ENCODE measurements around the gene ANKEF1.
"Not testable (repeated sequence)": the region's sequence is repeated elsewhere in the genome, so short reads cannot be mapped to it uniquely, and the experiment has no call there.

Gene ANKEF1

DNA sequence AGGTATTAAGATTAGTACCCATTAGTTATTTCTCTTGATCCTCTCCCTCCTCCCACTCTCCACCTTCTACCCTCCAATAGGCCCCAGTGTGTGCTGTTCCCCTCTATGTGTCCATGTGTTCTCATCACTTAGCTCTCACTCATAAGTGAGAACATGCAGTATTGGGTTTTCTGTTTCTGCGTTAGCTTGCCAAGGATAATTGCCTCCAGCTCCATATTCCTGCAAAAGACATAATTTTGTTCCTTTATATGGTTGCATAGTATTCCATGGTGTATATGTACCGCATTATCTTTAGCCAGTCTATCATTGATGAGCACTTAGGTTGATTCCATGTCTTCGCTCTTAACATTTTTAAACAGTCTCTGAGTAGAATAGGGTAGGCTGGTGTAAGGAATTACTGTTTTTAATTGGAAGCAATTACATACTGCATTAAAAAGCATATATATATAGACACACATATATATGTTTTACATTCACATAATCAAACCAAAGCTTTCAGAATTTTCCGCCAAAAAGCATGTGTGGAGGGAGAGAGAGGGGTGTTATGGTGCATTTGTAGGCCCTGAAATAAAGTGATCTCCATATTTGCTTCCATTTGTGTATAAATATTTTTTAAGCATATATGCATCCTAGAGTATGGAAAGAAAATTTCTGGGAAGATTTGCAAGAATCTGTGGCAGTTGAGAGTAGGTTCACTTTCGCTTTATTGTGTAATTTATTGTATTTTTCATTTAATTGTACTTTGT, 709 bp upstream of the ANKEF1 start:
- no peak for DNase-seq

GRCh38 chr20:10036321-10036720, 1.5 kb downstream of the ANKEF1 start:
- DNase-seq = not testable (repeated sequence)

DNA sequence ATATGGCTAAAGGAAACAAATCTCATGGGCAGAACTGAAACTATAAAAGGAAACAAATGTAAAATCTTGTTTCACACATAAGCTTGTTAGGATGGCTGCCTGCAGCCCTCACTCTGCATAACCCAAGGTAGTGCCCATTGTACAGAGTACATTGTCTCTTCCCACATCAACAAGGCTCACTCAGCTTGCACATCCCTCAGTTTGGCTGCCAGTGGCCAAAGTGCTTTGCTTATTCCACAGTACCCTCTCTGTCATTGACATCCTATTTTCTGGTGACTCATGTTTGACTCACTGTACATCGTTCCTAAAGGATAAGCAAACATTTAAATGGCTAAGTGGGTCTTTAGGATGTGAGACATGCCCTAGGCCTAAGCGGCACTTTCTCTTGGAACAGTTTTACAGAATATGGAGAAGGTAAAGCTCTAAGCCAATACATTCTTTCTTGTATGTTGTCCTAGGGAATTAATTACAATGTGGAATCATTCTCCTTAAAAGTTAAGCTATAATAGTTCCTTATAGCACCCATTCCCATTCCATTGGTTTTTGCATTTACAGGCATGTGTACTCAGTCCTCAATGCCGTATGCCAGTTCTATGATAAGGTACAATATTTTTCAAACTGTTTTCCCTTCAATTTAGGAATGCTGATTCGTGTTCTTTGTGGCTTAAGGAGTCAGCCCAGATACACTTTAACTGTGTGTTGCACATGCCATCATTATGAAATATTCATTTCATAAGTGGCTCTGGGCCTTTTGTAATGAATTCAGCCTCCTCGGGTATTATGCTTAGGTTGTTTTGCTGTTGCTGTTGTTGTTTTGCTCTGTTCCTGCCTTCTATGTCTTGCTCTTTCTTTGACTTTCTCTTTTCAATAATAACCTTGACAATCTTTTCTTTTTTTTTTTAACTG, 5.5 kb downstream of the ANKEF1 start:
- DNase-seq = no peak

DNA sequence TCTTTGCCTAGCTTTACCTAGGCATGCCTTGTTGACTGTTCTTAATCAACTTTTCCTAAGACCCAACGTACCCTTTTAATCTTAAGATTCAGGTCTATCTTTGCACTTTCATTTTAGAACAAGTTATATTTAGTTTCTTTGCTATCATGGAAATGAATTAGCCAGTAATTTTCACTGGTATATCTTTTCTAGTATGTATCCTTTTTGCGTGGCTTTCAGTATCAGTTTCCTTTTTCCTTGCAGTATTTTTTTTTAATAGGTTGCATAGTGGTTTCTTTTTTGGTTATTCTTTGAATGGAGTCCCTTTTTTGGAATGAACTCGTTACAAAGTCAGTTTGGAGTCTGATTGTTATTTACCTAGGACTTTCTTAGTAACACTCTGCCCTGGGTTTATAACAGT, 7.3 kb downstream of the ANKEF1 start:
- no peak for DNase-seq

GRCh38 chr20:10047427-10047826, 12.6 kb downstream of the ANKEF1 start:
- DNase-seq = no peak

DNA sequence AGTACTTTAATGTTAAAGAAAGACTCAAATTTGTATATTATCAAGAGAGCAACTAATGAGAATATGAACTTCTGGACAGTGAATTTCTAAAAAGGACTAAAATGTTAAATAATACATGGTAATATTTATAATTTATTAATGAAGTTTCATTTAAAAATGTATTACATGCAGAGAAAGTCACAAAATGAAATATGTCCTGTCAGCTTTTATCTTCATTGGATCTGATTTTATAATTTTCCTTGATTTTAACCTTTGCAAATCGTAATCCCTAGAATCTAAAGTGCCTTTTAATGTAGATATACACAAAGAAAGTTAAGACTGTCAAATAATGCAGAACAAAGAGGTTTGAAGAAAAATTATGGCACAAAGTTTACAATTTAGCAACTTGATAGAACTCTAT, 16.4 kb downstream of the ANKEF1 start:
- no peak for DNase-seq

- DNase-seq = no peak
Measured at GRCh38 chr20:10059006-10059405, 24.2 kb downstream of the ANKEF1 start.

- no peak for DNase-seq
Measured at GRCh38 chr20:10060226-10060625, 25.4 kb downstream of the ANKEF1 start.

GRCh38 chr20:10061641-10062040, 26.9 kb downstream of the ANKEF1 start:
- DNase-seq = no peak

- no peak for DNase-seq
Measured at GRCh38 chr20:10063482-10063881, 28.7 kb downstream of the ANKEF1 start.

DNA sequence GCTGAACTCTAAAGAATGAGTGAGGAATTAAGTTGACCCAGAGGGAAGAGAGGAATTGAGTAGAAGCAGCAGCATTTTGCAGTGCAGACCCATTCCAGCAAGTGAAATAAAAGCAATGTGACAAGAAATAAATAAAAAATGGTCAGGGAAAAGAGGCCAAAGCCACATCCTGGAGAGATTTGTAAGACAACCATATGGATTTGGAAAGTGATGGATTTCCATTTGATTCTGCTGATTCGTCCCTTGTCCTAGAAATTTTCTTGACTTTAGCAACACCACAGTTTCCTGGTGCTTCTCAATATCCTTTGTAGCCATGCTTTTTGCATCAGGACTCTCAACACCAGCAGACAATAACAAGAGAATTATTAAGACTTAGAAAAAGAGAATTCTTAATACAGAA, 29.8 kb downstream of the ANKEF1 start:
- DNase-seq = no peak

GRCh38 chr20:10065154-10065833, 30.5 kb downstream of the ANKEF1 start:
- DNase-seq = no peak

DNA sequence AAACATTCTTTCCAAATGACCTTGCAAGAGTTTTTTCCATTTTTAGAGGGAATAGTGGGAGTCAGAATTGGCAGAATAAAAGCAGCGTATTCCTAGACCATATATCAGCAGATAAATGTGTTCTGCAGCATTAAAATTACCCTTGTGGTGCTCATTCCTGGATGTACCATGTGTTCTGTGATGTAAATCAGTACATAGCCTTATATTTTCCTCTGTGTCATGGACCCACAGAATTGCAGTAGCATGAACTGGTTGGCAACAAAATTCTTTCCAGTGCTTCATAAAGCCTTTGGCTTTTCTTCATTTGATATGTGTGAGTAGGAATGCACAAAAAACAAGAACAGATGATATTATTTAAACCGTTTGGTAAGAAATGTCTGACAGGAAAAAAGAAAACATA, 32.5 kb downstream of the ANKEF1 start:
- DNase-seq = no peak

DNA sequence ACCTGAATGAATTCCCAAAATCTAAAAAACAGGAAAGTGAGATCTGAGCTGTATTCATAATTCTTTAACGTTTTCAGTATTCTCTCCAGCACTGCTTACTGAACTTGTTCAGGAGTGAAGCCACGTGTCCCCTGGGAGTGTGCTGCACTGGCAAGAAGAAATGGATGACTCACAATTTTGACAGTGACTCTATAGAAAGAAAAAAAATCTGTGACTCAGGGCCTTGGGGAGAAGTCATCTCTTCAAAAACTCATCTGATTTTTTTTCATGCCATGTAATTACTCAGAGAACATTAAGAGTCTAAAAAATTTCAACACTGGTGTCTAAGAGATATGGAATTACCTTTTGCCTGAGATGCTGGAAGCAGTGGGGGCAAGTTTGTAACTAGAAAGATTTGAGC, 39.7 kb downstream of the ANKEF1 start:
- DNase-seq = no peak

DNA sequence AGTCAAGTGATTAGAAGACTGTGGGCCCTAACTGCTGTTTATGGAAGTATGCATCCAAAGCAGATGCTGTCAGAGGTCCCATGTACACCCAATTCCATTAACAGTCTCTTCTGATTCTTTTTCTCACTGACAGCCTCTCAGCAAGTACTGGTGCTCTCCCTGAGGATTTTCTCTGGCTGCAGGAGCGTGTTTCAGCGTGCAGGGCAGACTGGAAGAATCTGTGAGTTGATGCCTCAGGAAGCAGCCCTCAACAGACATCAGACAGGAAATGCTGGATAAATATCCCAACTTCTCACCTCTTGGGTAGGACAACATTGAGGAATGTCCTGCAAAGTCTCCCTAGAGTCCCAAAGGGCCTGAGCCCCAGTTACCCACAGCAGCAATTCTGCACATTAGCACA, 40.8 kb downstream of the ANKEF1 start:
- no peak for DNase-seq

- no peak for DNase-seq
Measured at GRCh38 chr20:10076126-10077080, 41.6 kb downstream of the ANKEF1 start.

GRCh38 chr20:10077081-10077471, 42.3 kb downstream of the ANKEF1 start:
- no peak for DNase-seq

DNA sequence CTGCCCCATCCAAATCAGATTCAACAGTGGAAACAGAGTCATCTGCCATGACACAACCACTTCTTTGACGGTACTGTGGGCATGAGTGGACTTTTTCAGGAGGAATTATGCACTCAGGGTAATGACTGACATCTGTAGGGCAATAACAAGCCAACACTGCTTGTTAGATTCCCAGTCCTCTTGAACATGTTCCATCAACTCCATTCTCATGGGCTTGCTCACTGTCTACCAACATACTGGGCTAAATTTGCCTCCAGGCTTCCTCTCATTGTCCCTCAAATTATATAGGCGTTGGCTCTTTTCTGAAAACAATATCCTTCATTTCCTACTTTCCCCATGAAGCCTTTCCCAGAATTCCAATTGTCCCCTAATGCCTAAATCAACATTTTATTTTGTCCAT, 43.1 kb downstream of the ANKEF1 start:
- no peak for DNase-seq

DNA sequence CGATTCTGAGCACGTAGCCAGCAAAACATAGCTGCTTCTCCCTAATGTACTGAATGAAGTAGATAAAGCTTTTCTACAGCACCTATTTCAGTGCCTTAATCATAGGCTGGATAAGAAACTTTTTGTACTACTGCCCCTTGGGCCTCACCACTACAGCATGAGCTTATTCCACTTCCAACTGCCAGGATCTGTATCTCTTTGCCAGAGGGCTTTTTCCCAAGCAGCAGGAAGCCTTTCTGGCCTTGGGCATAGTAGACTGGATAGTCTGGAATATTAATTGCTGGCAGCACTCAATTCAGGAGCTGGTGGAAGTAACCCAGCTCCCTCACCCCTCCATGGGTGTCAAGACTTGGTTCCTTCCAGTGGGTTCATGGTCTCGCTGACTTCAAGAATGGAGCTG, 43.6 kb downstream of the ANKEF1 start:
- no peak for DNase-seq

GRCh38 chr20:10079964-10080363, 45.2 kb downstream of the ANKEF1 start:
- DNase-seq = no peak

DNA sequence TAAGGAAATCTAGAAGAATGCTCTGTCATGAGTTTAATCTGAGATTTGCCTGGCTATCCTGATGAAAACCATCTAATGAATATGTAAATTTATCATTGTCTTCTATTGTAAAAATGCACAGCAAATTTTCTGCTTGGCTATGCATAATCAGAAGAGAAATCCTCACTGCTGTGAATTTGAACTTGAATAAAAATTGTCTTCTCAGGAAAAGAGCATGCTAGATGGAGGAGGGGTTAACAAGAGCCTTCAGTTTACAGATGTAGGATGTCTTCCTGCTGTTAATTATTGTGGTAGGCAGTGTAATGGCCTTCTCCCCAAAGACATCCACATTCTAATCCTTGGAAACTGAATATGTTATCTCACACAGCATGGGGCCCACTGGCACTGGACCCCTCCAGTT, 45.8 kb downstream of the ANKEF1 start:
- no peak for DNase-seq

- no peak for DNase-seq
Measured at GRCh38 chr20:10089871-10090587, 55.2 kb downstream of the ANKEF1 start.

Data from left hindlimb (tissue), 1 donor.